Vagina (tissue), 2 donors: Measurements from ENCODE around the gene HTRA3.

Experiments
- POLR2A ChIP-seq, 2 donors: fragments of 450-650 bp; IDR thresholded peaks; one replicate each; pipeline ENCODE4 v1.6.1; 2017; ENCODE audit warnings: antibody characterized with exemption in 2 of 2, mild to moderate bottlenecking in 2 of 2, moderate library complexity in 2 of 2
- TF ChIP-seq, protein P1 (sequence below), 3 experiments: fragments of 450-650 bp in 2 of 3; fragments of 200-600 bp in 1 of 3; sonication (generic) in 1 of 3; IDR thresholded peaks; one replicate each; pipeline ENCODE4 v1.5.1; 2017 to 2019; ENCODE audit warnings: antibody characterized with exemption in 3 of 3, mild to moderate bottlenecking in 2 of 3, moderate library complexity in 2 of 3

DNA sequence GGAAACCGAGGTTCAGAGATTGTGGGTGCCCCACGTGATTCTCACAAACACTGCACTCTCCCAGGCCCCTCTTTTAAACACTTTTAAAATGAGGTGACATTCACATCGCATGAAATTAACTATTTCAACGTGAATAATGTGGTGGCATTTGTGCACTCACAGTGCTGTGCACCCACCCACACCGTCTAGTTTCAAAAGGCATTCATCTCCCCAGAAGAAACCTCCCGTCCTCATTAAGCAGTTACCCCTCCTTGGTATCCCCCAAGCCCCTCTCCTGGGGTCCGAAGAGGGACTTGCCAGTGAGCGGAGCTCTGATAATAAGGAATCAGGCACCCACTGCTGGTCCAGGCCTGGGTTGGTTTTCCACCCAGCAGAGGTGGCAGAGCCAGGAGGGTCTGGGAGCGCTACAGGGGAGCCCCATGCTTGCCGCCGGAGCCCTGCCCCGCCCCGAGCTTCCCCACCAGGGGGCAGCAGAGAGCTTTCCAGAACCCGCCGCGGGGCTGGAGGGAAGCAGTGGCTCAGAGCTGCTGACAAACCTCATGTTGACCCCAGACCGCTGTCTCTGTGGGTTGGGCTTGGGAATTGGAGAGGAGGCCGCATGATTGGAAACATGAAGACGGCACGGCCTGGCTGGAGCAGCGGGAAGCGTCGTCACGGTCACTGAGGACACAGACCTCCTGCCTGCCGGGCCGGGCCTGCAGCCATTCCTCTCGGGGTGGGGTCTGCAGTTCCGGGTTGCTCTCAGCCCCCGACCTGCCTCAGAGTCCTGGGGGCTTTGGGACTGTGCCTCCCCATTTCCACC is 27.5 kb upstream of the HTRA3 start:
- no peak for TF ChIP-seq POLR2A (IDR thresholded peaks at IDR 0.05)
- TF ChIP-seq, protein P1, sequence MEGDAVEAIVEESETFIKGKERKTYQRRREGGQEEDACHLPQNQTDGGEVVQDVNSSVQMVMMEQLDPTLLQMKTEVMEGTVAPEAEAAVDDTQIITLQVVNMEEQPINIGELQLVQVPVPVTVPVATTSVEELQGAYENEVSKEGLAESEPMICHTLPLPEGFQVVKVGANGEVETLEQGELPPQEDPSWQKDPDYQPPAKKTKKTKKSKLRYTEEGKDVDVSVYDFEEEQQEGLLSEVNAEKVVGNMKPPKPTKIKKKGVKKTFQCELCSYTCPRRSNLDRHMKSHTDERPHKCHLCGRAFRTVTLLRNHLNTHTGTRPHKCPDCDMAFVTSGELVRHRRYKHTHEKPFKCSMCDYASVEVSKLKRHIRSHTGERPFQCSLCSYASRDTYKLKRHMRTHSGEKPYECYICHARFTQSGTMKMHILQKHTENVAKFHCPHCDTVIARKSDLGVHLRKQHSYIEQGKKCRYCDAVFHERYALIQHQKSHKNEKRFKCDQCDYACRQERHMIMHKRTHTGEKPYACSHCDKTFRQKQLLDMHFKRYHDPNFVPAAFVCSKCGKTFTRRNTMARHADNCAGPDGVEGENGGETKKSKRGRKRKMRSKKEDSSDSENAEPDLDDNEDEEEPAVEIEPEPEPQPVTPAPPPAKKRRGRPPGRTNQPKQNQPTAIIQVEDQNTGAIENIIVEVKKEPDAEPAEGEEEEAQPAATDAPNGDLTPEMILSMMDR (IDR thresholded peaks at IDR 0.05), result peak; percentile 95 to 99 (median 96)
